H1 (cell line): ENCODE data around the gene RAI2. TPM values are rescaled to one million over a fixed set of nuclear protein-coding genes. Genes with fewer than 3 reads are reported as not detected.

Experiments
- CREB1 ChIP-seq: IDR thresholded peaks from 2 replicates; pipeline ENCODE4 v1.6.1; 2012; ENCODE audit warnings: inconsistent platforms
- CTCF ChIP-seq, 3 experiments: IDR thresholded peaks; 1 replicate in 2 of 3; 2 replicates in 1 of 3; pipeline versions ENCODE4 v1.5.1 to v1.6.1; 2011; ENCODE audit warnings: low read length in 3 of 3, mild to moderate bottlenecking in 3 of 3, inconsistent platforms in 2 of 3, low read depth in 1 of 3, moderate library complexity in 1 of 3; ENCODE audit not compliant: insufficient read depth in 1 of 3; ENCODE audit errors: control extremely low read depth in 1 of 3
- POU5F1 ChIP-seq: IDR thresholded peaks from 2 replicates; pipeline ENCODE4 v1.6.1; 2011; ENCODE audit warnings: low read depth, mild to moderate bottlenecking, low read length, moderate library complexity
- SAP30 ChIP-seq: fragments of 300-600 bp; sonication (generic); IDR thresholded peaks from 2 replicates; pipeline ENCODE4 v1.7.1; 2012; ENCODE audit warnings: low read length, moderate library complexity, mild to moderate bottlenecking, inconsistent platforms; ENCODE audit not compliant: insufficient read depth, insufficient replicate concordance
- SP1 ChIP-seq: IDR thresholded peaks from 2 replicates; pipeline ENCODE4 v1.6.1; 2011; ENCODE audit warnings: low read depth, low read length
- TAF1 ChIP-seq: IDR thresholded peaks from 2 replicates; pipeline ENCODE4 v1.6.1; 2011; ENCODE audit warnings: mild to moderate bottlenecking, low read depth, low read length
- ZNF274 ChIP-seq: IDR thresholded peaks from 2 replicates; pipeline ENCODE4 v1.7.0; 2012; ENCODE audit warnings: low read length, borderline replicate concordance; ENCODE audit errors: extremely low read depth
- polyA plus RNA-seq, 7 experiments: library from polyadenylated mRNA; depleted of rRNA in 3 of 7; stranded (reverse) in 5 of 7; unstranded in 2 of 7; fragments of >200 nt in 5 of 7; fragments of 200-250 nt in 2 of 7; gene quantifications; 1 replicate in 5 of 7; 2 replicates in 1 of 7; 4 replicates in 1 of 7; pipeline versions ENCODE4 v1.2.1 to v1.2.3, GENCODE V29; 2011 to 2013; ENCODE audit warnings: missing spikeins in 2 of 7, mixed read lengths in 2 of 7
- total RNA-seq: library from RNA; stranded (reverse); fragmentation: NEBNext Ultra II Directional; extraction: Animal tissue kit (Norgen Biotek cat#: 25700); gene quantifications from 2 replicates; pipeline ENCODE4 v1.2.1, GENCODE V29; 2021
- TF ChIP-seq, protein P1 (sequence below): fragments of 300-600 bp; sonication (generic); IDR thresholded peaks from 2 replicates; pipeline ENCODE4 v1.7.1; 2012; ENCODE audit warnings: low read length, moderate library complexity, mild to moderate bottlenecking, inconsistent platforms; ENCODE audit not compliant: insufficient replicate concordance

RAI2 gene
- total and polyA plus RNA-seq, 2 of the 8 experiments (the other 6 are each of a cell fraction or from before 2014, with no cell fraction given): 0.60 to 2.0 TPM

- TF ChIP-seq, protein P1, sequence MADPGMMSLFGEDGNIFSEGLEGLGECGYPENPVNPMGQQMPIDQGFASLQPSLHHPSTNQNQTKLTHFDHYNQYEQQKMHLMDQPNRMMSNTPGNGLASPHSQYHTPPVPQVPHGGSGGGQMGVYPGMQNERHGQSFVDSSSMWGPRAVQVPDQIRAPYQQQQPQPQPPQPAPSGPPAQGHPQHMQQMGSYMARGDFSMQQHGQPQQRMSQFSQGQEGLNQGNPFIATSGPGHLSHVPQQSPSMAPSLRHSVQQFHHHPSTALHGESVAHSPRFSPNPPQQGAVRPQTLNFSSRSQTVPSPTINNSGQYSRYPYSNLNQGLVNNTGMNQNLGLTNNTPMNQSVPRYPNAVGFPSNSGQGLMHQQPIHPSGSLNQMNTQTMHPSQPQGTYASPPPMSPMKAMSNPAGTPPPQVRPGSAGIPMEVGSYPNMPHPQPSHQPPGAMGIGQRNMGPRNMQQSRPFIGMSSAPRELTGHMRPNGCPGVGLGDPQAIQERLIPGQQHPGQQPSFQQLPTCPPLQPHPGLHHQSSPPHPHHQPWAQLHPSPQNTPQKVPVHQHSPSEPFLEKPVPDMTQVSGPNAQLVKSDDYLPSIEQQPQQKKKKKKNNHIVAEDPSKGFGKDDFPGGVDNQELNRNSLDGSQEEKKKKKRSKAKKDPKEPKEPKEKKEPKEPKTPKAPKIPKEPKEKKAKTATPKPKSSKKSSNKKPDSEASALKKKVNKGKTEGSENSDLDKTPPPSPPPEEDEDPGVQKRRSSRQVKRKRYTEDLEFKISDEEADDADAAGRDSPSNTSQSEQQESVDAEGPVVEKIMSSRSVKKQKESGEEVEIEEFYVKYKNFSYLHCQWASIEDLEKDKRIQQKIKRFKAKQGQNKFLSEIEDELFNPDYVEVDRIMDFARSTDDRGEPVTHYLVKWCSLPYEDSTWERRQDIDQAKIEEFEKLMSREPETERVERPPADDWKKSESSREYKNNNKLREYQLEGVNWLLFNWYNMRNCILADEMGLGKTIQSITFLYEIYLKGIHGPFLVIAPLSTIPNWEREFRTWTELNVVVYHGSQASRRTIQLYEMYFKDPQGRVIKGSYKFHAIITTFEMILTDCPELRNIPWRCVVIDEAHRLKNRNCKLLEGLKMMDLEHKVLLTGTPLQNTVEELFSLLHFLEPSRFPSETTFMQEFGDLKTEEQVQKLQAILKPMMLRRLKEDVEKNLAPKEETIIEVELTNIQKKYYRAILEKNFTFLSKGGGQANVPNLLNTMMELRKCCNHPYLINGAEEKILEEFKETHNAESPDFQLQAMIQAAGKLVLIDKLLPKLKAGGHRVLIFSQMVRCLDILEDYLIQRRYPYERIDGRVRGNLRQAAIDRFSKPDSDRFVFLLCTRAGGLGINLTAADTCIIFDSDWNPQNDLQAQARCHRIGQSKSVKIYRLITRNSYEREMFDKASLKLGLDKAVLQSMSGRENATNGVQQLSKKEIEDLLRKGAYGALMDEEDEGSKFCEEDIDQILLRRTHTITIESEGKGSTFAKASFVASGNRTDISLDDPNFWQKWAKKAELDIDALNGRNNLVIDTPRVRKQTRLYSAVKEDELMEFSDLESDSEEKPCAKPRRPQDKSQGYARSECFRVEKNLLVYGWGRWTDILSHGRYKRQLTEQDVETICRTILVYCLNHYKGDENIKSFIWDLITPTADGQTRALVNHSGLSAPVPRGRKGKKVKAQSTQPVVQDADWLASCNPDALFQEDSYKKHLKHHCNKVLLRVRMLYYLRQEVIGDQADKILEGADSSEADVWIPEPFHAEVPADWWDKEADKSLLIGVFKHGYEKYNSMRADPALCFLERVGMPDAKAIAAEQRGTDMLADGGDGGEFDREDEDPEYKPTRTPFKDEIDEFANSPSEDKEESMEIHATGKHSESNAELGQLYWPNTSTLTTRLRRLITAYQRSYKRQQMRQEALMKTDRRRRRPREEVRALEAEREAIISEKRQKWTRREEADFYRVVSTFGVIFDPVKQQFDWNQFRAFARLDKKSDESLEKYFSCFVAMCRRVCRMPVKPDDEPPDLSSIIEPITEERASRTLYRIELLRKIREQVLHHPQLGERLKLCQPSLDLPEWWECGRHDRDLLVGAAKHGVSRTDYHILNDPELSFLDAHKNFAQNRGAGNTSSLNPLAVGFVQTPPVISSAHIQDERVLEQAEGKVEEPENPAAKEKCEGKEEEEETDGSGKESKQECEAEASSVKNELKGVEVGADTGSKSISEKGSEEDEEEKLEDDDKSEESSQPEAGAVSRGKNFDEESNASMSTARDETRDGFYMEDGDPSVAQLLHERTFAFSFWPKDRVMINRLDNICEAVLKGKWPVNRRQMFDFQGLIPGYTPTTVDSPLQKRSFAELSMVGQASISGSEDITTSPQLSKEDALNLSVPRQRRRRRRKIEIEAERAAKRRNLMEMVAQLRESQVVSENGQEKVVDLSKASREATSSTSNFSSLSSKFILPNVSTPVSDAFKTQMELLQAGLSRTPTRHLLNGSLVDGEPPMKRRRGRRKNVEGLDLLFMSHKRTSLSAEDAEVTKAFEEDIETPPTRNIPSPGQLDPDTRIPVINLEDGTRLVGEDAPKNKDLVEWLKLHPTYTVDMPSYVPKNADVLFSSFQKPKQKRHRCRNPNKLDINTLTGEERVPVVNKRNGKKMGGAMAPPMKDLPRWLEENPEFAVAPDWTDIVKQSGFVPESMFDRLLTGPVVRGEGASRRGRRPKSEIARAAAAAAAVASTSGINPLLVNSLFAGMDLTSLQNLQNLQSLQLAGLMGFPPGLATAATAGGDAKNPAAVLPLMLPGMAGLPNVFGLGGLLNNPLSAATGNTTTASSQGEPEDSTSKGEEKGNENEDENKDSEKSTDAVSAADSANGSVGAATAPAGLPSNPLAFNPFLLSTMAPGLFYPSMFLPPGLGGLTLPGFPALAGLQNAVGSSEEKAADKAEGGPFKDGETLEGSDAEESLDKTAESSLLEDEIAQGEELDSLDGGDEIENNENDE: no peak
- TF ChIP-seq SAP30 (no peak), CTCF (IDR thresholded peaks at IDR 0.05; ENCODE audit: control extremely low read depth in 1 of 3, insufficient read depth in 1 of 3, low read depth in 1 of 3, low read length in 3 of 3) (no peak), TAF1 (no peak), SP1 (no peak), CREB1 (no peak), POU5F1 (no peak), ZNF274 (no peak)
Observed at GRCh38 chrX:17842769-17843525, 18.2 kb downstream of the RAI2 start (continued).
